Stimulated activated CD4-positive, alpha-beta T cell treated with anti-CD3 and anti-CD28 coated beads, TNF-alpha, amount 100 ng/mL, for 1 hour (primary cell): ENCODE measurements around the gene TCF4.

Source experiments
- DNase-seq, 3 donors: peaks; one replicate each; pipeline ENCODE4 v3.0.0-alpha.2; 2020; ENCODE audit warnings: low read depth in 3 of 3, low spot score in 1 of 3

Gene TCF4

DNA sequence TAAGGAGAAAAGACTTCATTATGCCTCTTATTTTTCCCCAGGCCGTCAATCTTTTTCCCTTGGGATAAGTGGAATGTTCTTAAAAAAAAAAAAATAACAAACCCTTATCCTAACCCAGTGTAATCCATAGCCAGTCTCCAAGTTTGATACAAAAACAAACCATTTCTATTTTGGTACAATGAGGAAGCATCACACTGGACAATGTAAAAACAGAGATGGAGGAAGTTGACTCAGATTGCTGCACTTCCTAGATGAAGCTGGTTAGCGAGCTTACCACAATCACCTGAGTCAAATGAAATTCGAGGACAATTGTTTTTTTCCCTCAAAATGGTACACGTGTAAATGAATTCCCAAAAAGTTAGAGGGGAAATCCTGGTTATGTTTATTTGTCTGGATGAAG, 259.7 kb downstream of the TCF4 start:
- no peak for DNase-seq

DNA sequence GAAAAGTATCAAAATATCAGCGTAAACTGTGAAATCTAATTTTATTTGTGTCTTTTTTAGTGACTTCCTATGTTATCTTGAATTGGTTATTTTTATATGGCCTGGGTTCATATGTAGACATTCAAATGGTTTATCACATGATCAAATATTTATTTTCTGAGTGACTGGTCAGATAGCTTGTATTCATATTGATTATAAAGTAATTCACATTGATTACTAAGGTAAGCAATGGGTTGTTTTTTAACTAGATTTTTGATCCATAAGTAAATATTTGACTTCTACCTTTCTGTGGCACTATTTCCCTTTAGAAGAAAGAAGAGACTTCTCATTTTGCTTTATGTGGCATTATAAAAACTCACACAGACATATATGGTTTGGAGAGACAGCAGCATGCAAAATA, 260.5 kb downstream of the TCF4 start:
- DNase-seq: no peak

- DNase-seq: no peak
These were observed 261.9 kb downstream of the TCF4 start for GRCh38 chr18:55326134-55326533.

DNA sequence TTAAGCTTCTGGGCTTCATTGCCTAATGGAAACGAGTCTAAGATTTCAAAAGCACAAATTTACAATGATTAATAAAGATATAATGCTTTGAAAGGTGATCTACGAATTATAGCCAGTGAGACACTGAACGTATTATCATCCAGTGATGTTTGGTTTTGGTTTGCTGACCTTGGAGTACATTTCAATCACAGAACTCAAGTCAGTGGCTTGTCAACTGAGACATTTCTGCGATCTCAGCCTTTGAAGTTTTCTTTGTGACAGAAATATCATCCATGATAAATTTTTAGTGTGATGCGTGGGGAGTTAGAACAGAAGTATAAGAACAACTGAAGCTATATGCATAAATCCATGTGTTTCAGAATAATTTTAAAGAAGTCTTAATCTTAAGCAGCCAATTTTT, 263.8 kb downstream of the TCF4 start:
- no peak for DNase-seq

- DNase-seq: no peak
These were observed 264.7 kb downstream of the TCF4 start for GRCh38 chr18:55323051-55323994.

- no peak for DNase-seq
These were observed 265.7 kb downstream of the TCF4 start for GRCh38 chr18:55322178-55322735.

DNA sequence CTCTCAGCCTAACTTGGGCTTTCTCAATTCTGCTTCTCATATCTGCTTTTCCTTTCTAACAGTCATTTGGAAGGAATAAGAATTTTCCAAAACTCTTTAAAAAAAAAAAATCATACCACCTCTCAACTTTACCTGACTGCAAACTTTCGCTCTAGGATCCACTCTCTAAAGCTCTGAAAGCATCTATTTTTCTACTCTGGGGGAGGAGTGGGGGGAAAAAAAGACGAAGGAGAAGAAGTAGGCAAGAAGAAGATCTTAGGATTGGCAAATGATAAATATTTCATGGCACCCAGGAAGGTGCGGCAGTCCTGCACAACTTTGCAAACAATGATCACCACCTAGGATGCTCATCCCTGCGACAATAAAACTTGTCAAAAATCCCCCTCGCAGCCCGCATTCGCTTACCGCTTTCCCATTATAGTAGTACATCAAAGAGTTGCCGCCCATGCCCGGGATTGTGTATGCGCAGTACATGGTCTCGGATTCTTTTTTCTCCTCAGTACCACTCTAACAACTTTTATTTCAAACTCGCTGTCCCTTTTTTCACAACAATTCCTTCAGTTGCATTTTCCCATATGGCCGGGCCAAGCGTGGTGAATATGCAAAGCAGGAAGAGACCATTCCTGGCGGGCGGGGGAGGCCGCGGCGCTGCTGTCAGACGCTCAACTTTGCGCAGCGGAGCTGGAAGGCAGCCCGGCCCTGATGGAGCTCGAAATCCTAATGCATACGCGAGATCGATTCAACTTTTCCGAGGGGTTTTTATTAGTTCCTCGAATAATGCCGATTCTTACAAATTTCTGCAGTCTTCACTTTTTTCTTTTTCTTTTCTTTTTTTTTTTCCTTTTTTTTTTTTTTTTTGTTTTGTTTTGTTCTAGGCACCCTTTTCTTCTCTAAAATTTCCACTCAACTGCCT, 266.5 kb downstream of the TCF4 start:
- no peak for DNase-seq

GRCh38 chr18:55320424-55321264, 267.3 kb downstream of the TCF4 start:
- no peak for DNase-seq

DNA sequence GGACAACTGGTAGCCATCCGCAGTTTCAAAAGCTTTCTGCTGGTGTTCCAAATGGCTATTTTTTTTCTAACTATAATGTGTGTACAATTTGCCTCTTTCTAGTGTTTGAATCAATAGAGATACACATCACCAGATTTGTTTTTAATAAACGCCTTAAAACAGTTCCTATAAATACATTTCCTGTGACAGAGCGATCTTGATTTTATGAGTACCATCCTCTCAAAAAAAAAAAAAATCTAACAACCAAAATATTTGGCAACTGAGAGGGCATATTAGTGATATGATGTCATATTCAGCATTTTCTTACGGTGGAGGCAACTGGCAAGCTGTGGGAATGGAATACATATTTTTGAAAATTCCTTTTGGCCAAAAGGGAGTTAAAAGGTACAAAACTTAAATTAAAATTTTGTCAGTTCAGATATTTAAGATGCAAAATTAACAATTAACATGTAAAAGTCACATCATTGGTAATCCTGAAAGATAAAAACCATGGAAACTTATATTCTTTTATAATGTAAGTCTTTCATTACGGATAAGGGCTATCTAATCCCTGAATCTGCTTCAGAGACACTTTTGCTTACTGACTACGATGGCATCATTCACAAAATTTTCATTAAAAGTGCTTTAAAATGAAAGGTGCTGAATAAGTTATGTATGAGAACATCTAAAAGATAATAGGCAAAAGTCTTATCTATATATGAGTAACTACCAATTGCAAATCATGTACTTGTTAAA, 268.4 kb downstream of the TCF4 start:
- DNase-seq: no peak

GRCh38 chr18:55318951-55319441, 269.0 kb downstream of the TCF4 start:
- no peak for DNase-seq

GRCh38 chr18:55317864-55318263, 270.1 kb downstream of the TCF4 start:
- DNase-seq: no peak

DNA sequence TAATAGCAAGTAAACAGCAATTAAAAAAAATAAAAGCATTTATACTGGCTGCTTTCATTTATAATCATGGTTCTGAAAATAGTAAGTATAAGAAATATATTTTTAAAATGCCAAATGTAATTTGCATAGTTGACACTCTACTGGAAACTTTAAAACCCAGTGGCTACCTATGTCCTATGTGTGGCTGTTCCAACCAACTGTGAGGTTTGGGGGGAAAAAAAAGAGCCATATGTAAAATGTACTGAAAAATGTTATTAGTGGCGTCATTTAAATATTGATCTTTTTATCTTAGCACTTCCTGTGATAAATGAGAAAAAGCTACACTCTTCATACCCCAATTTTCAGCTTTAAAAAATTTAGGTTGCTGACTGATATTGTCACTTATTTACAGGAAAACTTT, 270.7 kb downstream of the TCF4 start:
- DNase-seq: no peak

DNA sequence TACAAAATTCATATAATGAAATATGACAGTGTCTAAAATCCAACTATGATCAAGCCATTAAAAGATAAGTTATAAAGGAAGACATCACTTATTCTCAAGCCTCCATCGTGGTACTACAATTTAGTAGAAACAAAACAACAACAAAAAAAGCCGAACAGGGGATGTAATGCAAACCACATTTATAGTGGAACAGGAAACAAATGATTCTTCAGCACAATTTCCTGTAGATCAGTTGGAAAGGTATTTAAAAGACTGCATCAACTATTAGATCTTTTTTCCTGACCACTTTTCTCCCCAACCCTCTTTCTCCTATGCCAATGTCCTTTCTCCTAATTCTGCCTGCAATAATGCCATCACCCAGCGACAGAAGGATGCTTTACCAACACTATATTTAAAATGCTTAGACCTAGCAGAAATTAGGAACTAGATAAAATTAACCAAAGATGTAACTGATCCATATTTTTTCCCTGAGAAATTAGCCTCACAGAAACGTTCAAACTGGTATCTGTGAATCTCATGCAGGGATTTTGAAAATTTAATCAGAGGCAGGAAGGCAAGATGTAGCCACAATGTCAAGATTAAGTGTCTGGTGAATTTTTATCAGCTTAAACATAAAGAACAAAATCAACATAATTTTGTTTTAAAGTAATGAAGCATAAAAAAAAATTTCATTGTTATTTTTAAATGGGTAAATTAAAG, 271.4 kb downstream of the TCF4 start:
- DNase-seq: no peak

- DNase-seq: no peak
These were observed 273.3 kb downstream of the TCF4 start for GRCh38 chr18:55314615-55315237.

- no peak for DNase-seq
These were observed 274.0 kb downstream of the TCF4 start for GRCh38 chr18:55314031-55314430.

GRCh38 chr18:55310863-55311262, 277.1 kb downstream of the TCF4 start:
- DNase-seq: no peak

DNA sequence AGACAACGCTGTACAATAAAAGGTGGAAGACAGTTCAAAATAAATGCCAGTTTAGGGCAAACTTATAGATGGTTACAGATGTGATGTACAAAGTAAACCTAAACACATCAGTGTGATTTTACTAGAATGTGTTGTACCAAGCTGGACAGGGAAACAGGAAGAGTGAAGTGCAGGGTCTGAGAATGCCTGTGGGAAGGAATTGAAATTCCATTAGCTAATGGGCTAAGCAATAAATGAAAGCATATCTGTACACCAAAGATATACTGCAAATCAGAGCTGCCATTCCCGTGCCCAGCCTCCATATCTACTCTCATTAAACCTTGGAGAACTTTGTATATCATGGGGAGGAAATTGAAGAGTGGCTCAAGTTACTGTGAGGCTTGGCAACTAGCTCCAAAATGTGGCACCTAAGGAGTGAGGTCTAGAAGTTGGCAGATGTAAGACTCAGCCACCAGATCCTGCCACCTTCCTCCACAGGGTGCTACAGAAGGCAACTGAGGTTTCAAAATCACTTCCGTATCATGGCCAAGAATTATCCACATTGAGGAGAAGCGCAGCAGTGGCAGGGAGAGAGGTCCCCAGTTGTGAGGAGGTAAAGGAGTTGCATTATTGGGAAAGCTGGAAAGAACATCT, 277.8 kb downstream of the TCF4 start:
- no peak for DNase-seq

GRCh38 chr18:55309249-55309648, 278.7 kb downstream of the TCF4 start:
- DNase-seq: no peak
